ENCODE data around the gene FERMT1. TPM values are rescaled to one million over a fixed set of nuclear protein-coding genes. Genes with fewer than 3 reads are reported as not detected.

The FERMT1 gene
- total RNA-seq, 3 donors from 2014 or later = 17.4 to 102 (median 54.1) TPM

- intact Hi-C loops (cut with DNase I, micrococcal nuclease) = no loop called here
- DNase-seq (no peak), ATAC-seq (peak; percentile 72)
These were observed 27.4 kb downstream of the FERMT1 start for GRCh38 chr20:6095409-6095808.

GRCh38 chr20:6094565-6094964, 28.3 kb downstream of the FERMT1 start:
- Histone ChIP-seq H3K9me3 (no peaks in the 10 kb centered on the region), H3K4me1 (ENCODE audit: low read depth) (peaks cover 12% of the 10 kb centered on the region), H3K36me3 (ENCODE audit: low read depth) (no peaks in the 10 kb centered on the region), H3K4me3 (no peak overlapping the region)
- TF ChIP-seq CTCF (IDR thresholded peaks at IDR 0.05) = no peak
- ATAC-seq = peak; percentile 62
- intact Hi-C loops (cut with DNase I, micrococcal nuclease) = no loop called here
- DNase-seq = no peak

More at GRCh38 chr20:6095409-6095808, 27.4 kb downstream of the FERMT1 start:
- H3K4me1 ChIP-seq (ENCODE audit: low read depth) = peaks cover 12% of the 10 kb centered on the region
- H3K36me3 ChIP-seq (ENCODE audit: low read depth) = no peaks in the 10 kb centered on the region
- TF ChIP-seq CTCF (IDR thresholded peaks at IDR 0.05) = no peak
- H3K4me3 ChIP-seq = no peak overlapping the region
- H3K9me3 ChIP-seq = no peaks in the 10 kb centered on the region

GRCh38 chr20:6094063-6094462, 28.8 kb downstream of the FERMT1 start:
- DNase-seq = peak in 1 of 3 donors; percentile 71
- TF ChIP-seq CTCF (IDR thresholded peaks at IDR 0.05) = no peak
- intact Hi-C loops (cut with DNase I, micrococcal nuclease) = no loop called here

GRCh38 chr20:6091661-6092060, 31.2 kb downstream of the FERMT1 start:
- ATAC-seq (no peak), DNase-seq (no peak)
- intact Hi-C loops (cut with DNase I, micrococcal nuclease) = no loop called here
- Histone ChIP-seq H3K4me1 (ENCODE audit: low read depth) (peaks cover 12% of the 10 kb centered on the region), H3K9me3 (no peaks in the 10 kb centered on the region), H3K4me3 (no peak overlapping the region), H3K36me3 (ENCODE audit: low read depth) (no peaks in the 10 kb centered on the region)
- no peak for TF ChIP-seq CTCF (IDR thresholded peaks at IDR 0.05)

More at GRCh38 chr20:6094063-6094462, 28.8 kb downstream of the FERMT1 start:
- ATAC-seq = peak; percentile 92
- H3K9me3 ChIP-seq = no peaks in the 10 kb centered on the region
- H3K4me1 ChIP-seq (ENCODE audit: low read depth) = peaks cover 12% of the 10 kb centered on the region
- no peaks in the 10 kb centered on the region for H3K36me3 ChIP-seq (ENCODE audit: low read depth)
- no peak overlapping the region for H3K4me3 ChIP-seq

- intact Hi-C loops (cut with DNase I, micrococcal nuclease) = no loop called here
- H3K9me3 ChIP-seq = no peaks in the 10 kb centered on the region
- H3K36me3 ChIP-seq (ENCODE audit: low read depth) = peaks cover 5% of the 10 kb centered on the region
- no peak for DNase-seq
- no peak for ATAC-seq
- H3K4me1 ChIP-seq (ENCODE audit: low read depth) = no peaks in the 10 kb centered on the region
- H3K4me3 ChIP-seq = no peak overlapping the region
- TF ChIP-seq CTCF (IDR thresholded peaks at IDR 0.05) = no peak
These were observed 36.0 kb downstream of the FERMT1 start for GRCh38 chr20:6086868-6087267.

- no peak for TF ChIP-seq CTCF (IDR thresholded peaks at IDR 0.05)
These were observed 38.9 kb downstream of the FERMT1 start for GRCh38 chr20:6083926-6084325.

More at GRCh38 chr20:6083926-6084325, 38.9 kb downstream of the FERMT1 start:
- H3K4me3 ChIP-seq = no peak overlapping the region
- peaks cover 5% of the 10 kb centered on the region for H3K36me3 ChIP-seq (ENCODE audit: low read depth)
- DNase-seq (no peak), ATAC-seq (no peak)
- no peaks in the 10 kb centered on the region for H3K9me3 ChIP-seq
- intact Hi-C loops (cut with DNase I, micrococcal nuclease) = no loop called here
- no peaks in the 10 kb centered on the region for H3K4me1 ChIP-seq (ENCODE audit: low read depth)
